ENCODE data around the gene TK1.

The TK1 gene

GRCh38 chr17:78219396-78220150, 32.7 kb upstream of the TK1 start:
- no peak for DNase-seq (ENCODE audit: low spot score)

- no peak for DNase-seq (ENCODE audit: low spot score)
These were observed 27.8 kb upstream of the TK1 start for GRCh38 chr17:78214706-78215061.

GRCh38 chr17:78214016-78214705, 27.3 kb upstream of the TK1 start, which contains the start of gene BIRC5:
TSS of gene BIRC5 (plus strand) at chr17:78214253. CDS start at chr17:78214317, 64 bp downstream.
- peak; percentile 93 for DNase-seq (ENCODE audit: low spot score)

GRCh38 chr17:78211032-78211431, 24.2 kb upstream of the TK1 start:
- no peak for DNase-seq (ENCODE audit: low spot score)

GRCh38 chr17:78210111-78210510, 23.3 kb upstream of the TK1 start:
- DNase-seq (ENCODE audit: low spot score): no peak

GRCh38 chr17:78208486-78208885, 21.6 kb upstream of the TK1 start:
- no peak for DNase-seq (ENCODE audit: low spot score)

GRCh38 chr17:78206298-78206697, 19.4 kb upstream of the TK1 start:
- no peak for DNase-seq (ENCODE audit: low spot score)

GRCh38 chr17:78205124-78205775, 18.4 kb upstream of the TK1 start:
- DNase-seq (ENCODE audit: low spot score): no peak

- no peak for DNase-seq (ENCODE audit: low spot score)
These were observed 17.7 kb upstream of the TK1 start for GRCh38 chr17:78204387-78205123.

- no peak for DNase-seq (ENCODE audit: low spot score)
These were observed 15.8 kb upstream of the TK1 start for GRCh38 chr17:78202666-78203065.

- DNase-seq (ENCODE audit: low spot score): no peak
These were observed 13.6 kb upstream of the TK1 start for GRCh38 chr17:78200451-78200850.

- DNase-seq (ENCODE audit: low spot score): no peak
These were observed 10.4 kb upstream of the TK1 start for GRCh38 chr17:78197147-78197832.

GRCh38 chr17:78196716-78197115, 9.9 kb upstream of the TK1 start:
- no peak for DNase-seq (ENCODE audit: low spot score)

- DNase-seq (ENCODE audit: low spot score): no peak
These were observed 716 bp downstream of the TK1 start for GRCh38 chr17:78185981-78186691.

GRCh38 chr17:78184868-78185267, 2.0 kb downstream of the TK1 start:
- DNase-seq (ENCODE audit: low spot score): no peak

GRCh38 chr17:78184351-78184750, 2.5 kb downstream of the TK1 start:
- DNase-seq (ENCODE audit: low spot score): no peak

- DNase-seq (ENCODE audit: low spot score): no peak
These were observed 2.9 kb downstream of the TK1 start for GRCh38 chr17:78183916-78184315.

GRCh38 chr17:78182504-78182903, 4.3 kb downstream of the TK1 start:
- no peak for DNase-seq (ENCODE audit: low spot score)

- no peak for DNase-seq (ENCODE audit: low spot score)
These were observed 6.3 kb downstream of the TK1 start for GRCh38 chr17:78180508-78180907.

GRCh38 chr17:78180083-78180482, 6.8 kb downstream of the TK1 start:
- no peak for DNase-seq (ENCODE audit: low spot score)

- DNase-seq (ENCODE audit: low spot score): no peak
These were observed 7.5 kb downstream of the TK1 start for GRCh38 chr17:78179372-78179771.

Data from HuH-7 (cell line).